Uterus (tissue), 2 donors: ENCODE results near the gene DENND4B.

ENCODE experiments used
- POLR2A ChIP-seq, 2 donors: fragments of 450-650 bp; IDR thresholded peaks; one replicate each; pipeline ENCODE4 v1.6.1; 2016; ENCODE audit warnings: antibody characterized with exemption in 2 of 2, mild to moderate bottlenecking in 1 of 2, moderate library complexity in 1 of 2
- TF ChIP-seq, protein P1 (sequence below), 4 experiments: fragments of 200-600 bp in 2 of 4; fragments of 450-650 bp in 2 of 4; sonication (generic) in 2 of 4; IDR thresholded peaks; one replicate each; pipeline ENCODE4 v1.5.1; 2016 to 2019; ENCODE audit warnings: antibody characterized with exemption in 4 of 4, mild to moderate bottlenecking in 2 of 4, moderate library complexity in 1 of 4

DNA sequence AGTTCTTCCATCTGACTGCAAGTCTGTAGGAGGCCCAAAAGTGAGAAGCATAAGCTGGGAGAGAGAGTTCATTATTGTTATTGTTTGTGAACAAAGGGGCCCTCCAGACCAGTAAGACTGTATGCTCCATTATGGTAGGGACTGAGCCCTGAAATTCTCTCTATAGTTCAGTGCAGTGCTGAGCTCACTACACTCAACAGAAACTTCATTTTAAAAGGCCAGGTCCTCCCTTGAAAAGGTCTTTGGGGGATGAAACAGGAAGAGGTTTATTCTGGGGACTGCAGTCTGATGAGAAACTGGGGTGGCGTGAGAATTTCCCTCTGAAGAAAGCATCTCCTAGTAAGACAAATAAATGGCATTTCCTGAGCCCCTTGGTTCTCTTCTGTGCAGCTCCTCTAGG, 18.3 kb downstream of the DENND4B start:
- TF ChIP-seq, protein P1, sequence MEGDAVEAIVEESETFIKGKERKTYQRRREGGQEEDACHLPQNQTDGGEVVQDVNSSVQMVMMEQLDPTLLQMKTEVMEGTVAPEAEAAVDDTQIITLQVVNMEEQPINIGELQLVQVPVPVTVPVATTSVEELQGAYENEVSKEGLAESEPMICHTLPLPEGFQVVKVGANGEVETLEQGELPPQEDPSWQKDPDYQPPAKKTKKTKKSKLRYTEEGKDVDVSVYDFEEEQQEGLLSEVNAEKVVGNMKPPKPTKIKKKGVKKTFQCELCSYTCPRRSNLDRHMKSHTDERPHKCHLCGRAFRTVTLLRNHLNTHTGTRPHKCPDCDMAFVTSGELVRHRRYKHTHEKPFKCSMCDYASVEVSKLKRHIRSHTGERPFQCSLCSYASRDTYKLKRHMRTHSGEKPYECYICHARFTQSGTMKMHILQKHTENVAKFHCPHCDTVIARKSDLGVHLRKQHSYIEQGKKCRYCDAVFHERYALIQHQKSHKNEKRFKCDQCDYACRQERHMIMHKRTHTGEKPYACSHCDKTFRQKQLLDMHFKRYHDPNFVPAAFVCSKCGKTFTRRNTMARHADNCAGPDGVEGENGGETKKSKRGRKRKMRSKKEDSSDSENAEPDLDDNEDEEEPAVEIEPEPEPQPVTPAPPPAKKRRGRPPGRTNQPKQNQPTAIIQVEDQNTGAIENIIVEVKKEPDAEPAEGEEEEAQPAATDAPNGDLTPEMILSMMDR (IDR thresholded peaks at IDR 0.05), result no peak
- TF ChIP-seq POLR2A (IDR thresholded peaks at IDR 0.05), result no peak
